Measurements from ENCODE around the gene OR2H1.

DNA sequence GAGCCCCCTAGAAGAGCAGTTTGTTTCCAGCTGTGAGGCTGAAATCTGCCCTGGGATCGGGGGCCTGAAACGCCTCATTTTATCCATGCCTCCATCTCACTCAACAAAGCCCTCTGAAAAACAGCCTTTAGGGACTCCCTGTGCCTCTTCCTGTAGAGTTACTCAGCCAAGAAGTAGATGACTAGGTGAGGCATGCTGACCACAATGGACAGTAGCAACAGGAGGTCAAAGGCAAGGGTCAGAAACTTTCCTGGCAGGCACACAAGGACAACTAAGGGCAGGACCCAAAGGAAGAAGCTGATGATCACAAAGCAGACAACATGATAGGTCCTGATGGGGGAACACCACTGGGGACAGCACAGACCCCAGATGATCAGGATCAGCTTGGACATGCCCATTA, 18.0 kb downstream of the OR2H1 start:
- TF ChIP-seq GATA3 (IDR thresholded peaks at IDR 0.05; ENCODE audit: low read depth, low read length): no peak
- no peak for TF ChIP-seq GATA2 (IDR thresholded peaks at IDR 0.05; ENCODE audit: low read depth, low read length)
